Uterus (tissue), 2 donors: ENCODE measurements around the gene FBRSL1.

Experiments
- POLR2A ChIP-seq, 2 donors: fragments of 450-650 bp; IDR thresholded peaks; one replicate each; pipeline ENCODE4 v1.6.1; 2016; ENCODE audit warnings: antibody characterized with exemption in 2 of 2, mild to moderate bottlenecking in 1 of 2, moderate library complexity in 1 of 2
- TF ChIP-seq, protein P1 (sequence below), 4 experiments: fragments of 200-600 bp in 2 of 4; fragments of 450-650 bp in 2 of 4; sonication (generic) in 2 of 4; IDR thresholded peaks; one replicate each; pipeline ENCODE4 v1.5.1; 2016 to 2019; ENCODE audit warnings: antibody characterized with exemption in 4 of 4, mild to moderate bottlenecking in 2 of 4, moderate library complexity in 1 of 4

DNA sequence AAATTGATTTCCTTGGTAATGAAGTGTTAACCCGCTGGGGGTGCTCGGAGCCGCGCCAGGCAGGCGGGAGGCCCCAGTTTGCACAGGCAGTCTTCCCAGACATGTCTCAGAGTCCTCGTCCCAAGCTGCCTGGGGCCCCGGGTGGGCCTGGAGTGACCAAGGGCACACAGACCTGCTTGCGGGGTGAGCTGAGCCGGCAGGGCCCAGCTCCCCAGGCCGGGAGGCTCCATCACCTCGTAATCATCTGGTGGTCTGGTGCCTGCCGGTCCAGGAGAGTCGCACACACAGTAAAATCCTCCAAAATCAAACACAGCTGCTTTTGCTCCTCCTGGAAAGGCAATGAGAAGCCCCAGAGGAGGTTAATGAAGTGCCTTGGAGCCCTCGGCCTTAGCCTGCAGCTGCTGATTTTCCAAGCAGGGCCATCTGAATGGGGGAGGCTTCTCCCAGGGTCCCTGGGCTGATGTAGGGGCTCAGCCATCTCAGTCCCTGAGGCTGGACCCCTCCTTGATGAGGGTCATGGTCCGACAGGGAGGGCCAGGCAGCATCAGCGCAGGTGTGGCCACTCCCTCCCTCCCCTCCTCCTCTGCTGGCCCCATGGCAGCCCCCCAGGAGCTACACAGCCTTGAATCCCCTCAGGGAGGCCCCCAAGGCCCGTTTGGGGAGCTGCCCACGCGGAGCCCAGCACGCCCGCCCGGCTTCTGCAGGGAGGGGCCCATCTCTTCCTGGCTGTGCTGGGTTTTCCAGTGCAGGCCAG, 39.4 kb upstream of the FBRSL1 start:
- TF ChIP-seq, protein P1, sequence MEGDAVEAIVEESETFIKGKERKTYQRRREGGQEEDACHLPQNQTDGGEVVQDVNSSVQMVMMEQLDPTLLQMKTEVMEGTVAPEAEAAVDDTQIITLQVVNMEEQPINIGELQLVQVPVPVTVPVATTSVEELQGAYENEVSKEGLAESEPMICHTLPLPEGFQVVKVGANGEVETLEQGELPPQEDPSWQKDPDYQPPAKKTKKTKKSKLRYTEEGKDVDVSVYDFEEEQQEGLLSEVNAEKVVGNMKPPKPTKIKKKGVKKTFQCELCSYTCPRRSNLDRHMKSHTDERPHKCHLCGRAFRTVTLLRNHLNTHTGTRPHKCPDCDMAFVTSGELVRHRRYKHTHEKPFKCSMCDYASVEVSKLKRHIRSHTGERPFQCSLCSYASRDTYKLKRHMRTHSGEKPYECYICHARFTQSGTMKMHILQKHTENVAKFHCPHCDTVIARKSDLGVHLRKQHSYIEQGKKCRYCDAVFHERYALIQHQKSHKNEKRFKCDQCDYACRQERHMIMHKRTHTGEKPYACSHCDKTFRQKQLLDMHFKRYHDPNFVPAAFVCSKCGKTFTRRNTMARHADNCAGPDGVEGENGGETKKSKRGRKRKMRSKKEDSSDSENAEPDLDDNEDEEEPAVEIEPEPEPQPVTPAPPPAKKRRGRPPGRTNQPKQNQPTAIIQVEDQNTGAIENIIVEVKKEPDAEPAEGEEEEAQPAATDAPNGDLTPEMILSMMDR (IDR thresholded peaks at IDR 0.05): no peak
- no peak for TF ChIP-seq POLR2A (IDR thresholded peaks at IDR 0.05)
